ENCODE measurements around the gene SERPINB12.

SERPINB12 gene
- total RNA-seq = 0 reads per million in 3 experiments

DNA sequence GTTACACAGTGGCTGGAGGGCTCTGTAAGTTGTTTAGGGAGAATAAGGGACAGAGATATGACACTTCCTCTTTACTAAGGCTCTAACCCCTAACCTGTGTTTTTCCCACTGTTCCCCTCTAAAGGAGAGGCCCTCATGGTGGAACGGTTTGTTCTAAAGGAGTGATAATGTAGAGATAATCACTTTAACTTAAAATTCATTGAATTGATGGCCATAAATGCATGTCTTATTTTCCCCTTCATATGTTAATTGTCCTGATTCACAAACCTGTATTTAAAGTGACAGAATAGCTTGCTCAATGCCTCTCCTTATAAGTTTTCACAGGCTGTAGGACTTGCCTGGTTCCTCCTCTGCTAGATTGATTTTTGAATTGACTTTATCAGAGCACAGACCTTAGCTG lies at the start of gene SERPINB12:
TSS of gene SERPINB12 (plus strand) at position 301 of the 400 bp plus-strand sequence. CDS start 13,791 bp downstream, outside the sequence.
- no peak for DNase-seq

- no peak for DNase-seq
Measured at GRCh38 chr18:63492851-63493250, 49.3 kb upstream of the SERPINB12 start.

- DNase-seq = no peak
Measured at GRCh38 chr18:63495675-63496074, 46.5 kb upstream of the SERPINB12 start.

DNA sequence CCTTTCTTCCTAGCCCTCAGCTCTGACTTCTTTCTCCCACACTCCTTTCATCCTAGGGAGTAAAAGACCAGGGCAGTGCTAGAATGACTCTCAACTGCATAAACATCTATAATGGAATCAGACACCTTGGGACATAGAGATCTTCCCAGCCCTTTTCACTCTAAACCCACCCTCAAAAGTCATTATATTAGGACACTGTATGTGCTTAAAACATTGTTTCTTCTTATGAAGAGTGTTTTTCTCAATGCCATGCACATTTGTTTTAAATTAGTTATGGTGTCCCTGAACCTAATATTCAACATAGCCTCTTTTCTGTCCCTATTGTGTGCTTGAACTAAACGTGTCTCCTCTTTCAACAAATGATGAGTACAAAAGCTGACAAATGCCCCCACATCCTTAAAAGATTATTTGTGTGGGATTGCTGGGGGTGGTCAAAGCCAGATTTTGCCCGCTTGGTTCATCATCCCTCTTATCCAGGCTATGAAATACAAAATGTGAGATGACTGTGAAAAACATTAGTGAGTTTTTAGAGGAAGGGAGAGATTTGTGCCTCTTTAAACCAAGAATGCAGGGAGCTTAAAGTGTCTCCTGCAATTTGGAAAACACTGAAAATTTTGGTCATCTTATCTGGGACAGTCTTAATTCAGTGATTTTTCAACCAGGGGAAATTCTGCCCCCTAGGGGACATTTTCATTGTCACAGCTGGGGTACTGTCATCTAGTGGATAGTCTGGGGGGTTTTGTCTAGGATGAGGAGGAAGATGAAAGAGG lies 36.4 kb upstream of the SERPINB12 start:
- DNase-seq = no peak

DNA sequence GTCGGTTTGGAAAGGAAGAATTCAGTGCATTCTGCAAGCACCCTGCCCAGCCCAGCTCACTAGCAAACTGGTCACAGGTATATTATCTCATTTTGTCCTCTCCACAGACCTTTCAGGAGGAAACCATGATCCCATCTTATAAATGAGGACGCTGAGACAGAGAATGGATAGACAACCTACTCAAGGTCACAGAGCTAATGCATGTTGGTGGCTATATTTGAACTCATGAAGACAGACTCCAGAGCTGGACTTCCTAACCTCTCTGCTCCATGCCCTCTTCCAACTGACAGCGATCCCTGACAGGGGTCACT lies 35.9 kb upstream of the SERPINB12 start:
- DNase-seq = no peak

DNA sequence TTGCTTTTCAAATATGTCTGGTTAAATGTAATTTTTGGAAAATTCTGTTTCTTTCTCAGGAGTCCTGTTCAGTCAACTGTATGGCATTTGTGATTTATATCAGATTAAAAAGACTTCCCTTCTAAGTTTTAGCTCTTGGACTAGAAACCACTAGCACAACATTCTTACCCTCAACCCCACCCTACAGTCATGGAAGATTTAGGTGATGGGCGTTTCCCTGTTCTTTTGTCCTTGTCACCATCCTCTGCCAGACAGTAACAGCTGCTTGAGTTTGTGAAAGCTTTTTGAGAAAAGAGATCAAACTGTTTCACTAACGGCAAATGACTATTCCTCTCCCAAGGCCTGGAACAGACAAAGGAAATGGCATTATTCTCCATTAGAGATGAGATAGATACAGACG lies 33.6 kb upstream of the SERPINB12 start:
- DNase-seq = no peak

DNA sequence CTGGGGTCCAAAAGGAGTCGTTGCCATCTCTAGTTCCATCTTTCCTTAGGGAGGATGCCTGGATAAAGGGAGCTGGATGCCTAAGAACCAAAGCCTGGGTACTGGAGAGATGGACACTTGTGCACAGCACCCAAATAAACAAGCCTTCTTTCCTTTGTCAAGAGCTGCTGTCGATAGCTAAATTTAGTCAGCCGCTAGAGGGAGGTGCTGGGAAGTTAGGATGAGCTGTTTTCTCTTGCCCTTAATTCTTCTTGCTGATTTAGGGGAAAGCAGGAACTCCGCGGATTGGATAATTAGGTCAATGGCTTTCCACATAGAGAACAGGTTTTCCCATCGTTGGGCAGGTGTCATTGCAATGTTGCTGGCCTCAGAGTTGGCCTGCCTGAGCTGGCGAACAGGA lies 30.9 kb upstream of the SERPINB12 start:
- no peak for DNase-seq

DNA sequence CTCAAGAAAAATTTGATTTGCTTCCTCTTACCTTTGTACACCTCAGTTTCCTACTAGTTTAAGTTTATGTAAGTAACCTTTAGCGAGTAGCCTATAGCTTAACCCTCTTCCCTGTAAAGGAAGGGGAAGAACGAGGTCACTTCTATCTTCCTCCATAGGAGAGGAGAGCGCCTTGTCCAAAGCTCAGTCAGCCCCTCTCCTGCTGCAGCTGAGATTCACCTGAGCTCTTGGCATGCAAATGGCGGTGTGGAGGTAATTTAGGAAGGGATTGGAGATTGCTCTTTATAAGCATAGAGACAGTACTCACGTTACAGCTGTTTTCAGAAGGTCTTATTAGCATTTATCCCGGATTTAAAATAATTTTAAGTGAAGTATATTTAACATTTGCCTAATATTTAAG lies 27.8 kb upstream of the SERPINB12 start:
- DNase-seq = no peak

DNA sequence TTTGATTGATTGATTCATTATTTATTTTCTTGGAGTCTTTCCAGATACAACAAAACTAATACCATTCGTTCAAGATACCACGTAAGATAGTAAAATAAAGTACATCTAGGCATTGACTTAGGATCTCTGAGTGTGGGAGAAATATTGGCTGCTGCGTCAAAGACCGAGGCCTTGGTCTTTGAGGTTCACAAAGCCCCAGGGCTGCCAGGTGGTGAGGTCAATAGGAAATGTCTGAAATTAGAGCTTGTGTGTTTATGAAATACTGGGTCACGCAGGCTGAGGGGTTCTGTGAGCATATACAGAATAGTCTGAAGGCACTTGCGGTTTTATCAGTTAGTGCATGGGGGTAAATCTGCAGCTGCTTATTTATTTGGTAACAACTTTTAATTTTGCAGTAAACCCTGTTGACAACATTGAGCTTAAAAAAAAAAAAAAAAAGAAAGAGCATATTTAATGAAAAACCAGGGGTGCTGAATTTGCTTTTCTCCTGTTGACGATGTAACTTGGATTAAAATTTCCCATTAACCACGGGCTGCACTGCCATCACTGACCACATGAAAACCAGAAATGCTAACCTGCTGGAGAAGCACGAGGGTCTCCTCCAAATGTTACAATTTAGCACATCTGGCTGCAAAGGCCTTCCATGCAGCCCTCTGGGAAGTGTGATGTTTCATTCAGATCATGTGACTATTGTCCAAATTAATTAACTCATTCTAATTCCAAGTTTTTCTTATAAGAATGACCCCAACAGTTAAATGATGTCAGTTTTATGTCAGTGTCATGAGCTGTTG lies 27.1 kb upstream of the SERPINB12 start:
- DNase-seq = no peak

DNA sequence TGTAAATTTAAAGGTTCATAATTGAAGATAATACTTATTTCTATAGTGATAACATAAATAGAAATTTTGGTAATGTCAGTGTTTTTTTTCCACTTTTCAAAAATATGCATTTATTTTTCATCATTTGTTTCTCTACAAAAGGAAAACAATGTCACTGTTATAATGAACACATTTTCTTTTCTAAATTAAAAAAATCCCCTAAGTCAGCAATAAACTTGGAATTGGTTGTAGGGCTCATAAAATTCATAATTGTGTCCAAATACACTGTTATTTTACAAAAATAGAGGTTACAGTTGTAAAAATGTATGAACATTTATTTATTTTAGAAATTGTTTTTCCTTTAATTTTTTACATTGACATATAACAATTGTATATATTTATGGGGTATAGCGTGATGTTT lies 26.4 kb upstream of the SERPINB12 start:
- DNase-seq = no peak

DNA sequence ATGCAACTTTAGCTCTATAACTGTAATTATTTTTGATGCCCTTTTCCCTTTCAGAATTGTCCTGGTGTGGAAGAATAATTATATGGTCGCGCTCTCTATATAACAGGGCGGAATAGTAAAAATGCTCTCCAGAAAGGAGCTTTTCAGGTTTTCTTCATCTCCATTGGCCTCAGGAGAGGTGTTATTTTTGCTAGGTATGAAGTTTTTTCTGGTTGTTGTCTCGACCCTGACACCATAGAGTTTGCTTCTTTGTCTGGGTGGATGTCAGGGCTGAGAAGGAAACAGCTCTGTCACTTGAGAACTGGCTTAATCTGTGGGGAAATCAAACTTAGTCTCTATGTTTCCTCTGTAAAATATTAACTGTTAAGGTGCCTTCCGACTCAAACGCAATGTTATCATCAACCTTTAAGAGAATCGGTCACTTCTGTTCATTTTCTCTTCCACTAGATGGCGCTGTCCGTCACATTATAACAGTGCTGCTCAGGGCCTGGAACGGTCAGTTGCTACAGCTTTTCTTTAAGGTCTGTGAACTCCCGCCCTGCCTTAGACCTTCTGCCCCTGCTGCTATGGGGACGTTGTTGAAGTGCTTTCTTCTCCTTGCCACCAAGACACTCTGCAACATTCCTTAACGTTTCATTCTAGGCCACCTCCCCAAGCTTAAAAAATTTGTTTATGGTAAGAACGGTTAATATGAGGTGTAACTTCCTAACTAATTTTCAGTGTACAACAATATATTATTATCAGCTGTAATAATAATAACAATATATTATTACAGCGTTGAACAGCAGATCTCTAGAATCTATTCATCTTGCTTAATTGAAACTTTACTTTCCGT lies 23.8 kb upstream of the SERPINB12 start:
- peak; percentile 42 for DNase-seq

DNA sequence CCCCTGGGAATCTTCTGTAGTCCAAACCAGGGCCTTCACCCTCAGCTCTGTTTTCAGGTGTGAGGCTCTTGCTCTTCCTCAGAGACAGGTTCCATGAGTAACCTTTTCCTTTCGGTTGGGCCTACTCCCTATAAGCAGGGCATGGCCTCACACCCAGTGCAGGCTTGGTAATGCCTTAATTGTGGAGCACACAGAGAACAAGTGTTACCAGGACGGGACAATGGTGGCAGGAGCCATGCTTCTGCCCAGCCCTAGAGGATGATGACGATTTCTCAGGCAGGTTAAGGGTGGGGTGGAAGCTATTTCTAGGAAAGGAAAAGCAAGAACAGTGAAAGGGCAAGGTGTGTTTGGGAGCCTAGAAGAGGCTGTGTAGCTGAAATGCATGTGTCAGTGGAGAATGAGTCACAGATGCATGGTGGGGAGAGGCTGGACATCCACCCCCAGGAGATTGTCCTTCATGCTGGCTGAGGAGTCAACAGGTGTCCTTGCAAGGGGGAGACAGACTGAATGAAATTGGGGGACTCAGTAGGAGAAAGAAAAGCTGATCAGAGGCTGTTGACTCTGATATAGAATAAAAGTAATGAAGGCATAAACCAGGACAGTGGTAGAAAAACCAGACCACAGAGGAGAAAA lies 22.0 kb upstream of the SERPINB12 start:
- DNase-seq = no peak

- DNase-seq = no peak
Measured at GRCh38 chr18:63523660-63524059, 18.5 kb upstream of the SERPINB12 start.

GRCh38 chr18:63527251-63527650 lies 14.9 kb upstream of the SERPINB12 start:
- no peak for DNase-seq

- DNase-seq = no peak
Measured at GRCh38 chr18:63528863-63529492, 13.2 kb upstream of the SERPINB12 start.

GRCh38 chr18:63532471-63532870 lies 9.7 kb upstream of the SERPINB12 start:
- DNase-seq = no peak

GRCh38 chr18:63534615-63535014 lies 7.6 kb upstream of the SERPINB12 start:
- DNase-seq = no peak

DNA sequence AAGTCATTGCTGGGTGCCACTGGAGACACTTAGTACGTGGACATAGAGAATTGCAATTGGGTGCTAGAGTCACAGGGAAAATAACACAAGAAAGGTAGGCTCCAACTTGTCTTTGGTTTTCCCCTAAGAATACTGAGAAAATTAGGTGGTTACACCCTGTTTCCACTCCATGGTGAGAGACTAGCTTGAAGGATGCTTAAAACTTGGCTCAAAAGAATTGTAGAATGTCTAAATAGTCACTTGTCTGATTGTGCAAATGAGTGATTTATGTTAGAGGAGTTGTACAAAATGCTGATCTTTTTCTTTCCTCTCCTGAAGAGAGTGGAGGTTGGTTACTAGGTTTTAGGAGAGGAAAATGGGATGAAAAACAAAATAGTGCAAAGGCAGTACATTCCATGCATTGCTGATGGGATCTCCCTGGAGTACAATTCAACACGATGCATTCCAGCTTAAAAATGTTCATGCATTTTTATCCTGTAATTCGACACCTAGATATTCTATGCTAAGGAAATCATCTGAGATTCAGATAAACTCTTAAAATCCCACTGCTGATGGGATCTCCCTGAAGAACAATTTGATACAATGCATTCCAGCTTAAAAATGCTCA lies 2.2 kb upstream of the SERPINB12 start:
- no peak for DNase-seq

GRCh38 chr18:63544017-63544416 lies 1.8 kb downstream of the SERPINB12 start:
- no peak for DNase-seq

- DNase-seq = no peak
Measured at GRCh38 chr18:63545000-63545399, 2.8 kb downstream of the SERPINB12 start.

GRCh38 chr18:63550068-63550467 lies 7.9 kb downstream of the SERPINB12 start:
- DNase-seq = no peak

GRCh38 chr18:63551769-63552168 lies 9.6 kb downstream of the SERPINB12 start:
- DNase-seq = no peak
